ENCODE results near the gene LCA5. TPM values are rescaled to one million over a fixed set of nuclear protein-coding genes. Genes with fewer than 3 reads are reported as not detected.
"Not testable (repeated sequence)": the region's sequence is repeated elsewhere in the genome, so short reads cannot be mapped to it uniquely, and the experiment has no call there.

Gene LCA5
- total RNA-seq, 2 experiments from 2014 or later, result not detected

GRCh38 chr6:79543411-79543810, 6.2 kb upstream of the LCA5 start:
- intact Hi-C loops (cut with DNase I, micrococcal nuclease), result no loop called here
- Mint-ChIP-seq H3K9me3 (no peaks in the 10 kb centered on the region), H3K4me1 (ENCODE audit: low read depth) (no peaks in the 10 kb centered on the region), H3K27ac (no peak overlapping the region), H3K36me3 (ENCODE audit: low read depth) (no peaks in the 10 kb centered on the region), H3K4me3 (no peak overlapping the region), H3K27me3 (peaks cover 4% of the 10 kb centered on the region)
- Histone ChIP-seq H3K4me3 (ENCODE audit: low read length) (no peak overlapping the region), H3K27ac (ENCODE audit: low read depth in 1 of 2, low read length in 2 of 2) (no peak overlapping the region), H3K4me1 (ENCODE audit: insufficient read depth, low read length) (no peaks in the 10 kb centered on the region), H3K36me3 (ENCODE audit: insufficient read depth, low read length) (no peaks in the 10 kb centered on the region), H3K9me3 (ENCODE audit: control insufficient read depth in 1 of 2, insufficient read depth in 1 of 2, low read length in 2 of 2) (no peaks in the 10 kb centered on the region), H3K27me3 (ENCODE audit: control insufficient read depth in 1 of 2, insufficient read depth in 2 of 2, low read length in 2 of 2) (peaks cover 0 to 2% of the 10 kb centered on the region in 2 experiments)
- CTCF ChIA-PET, result no interaction called here
- DNase-seq, result no peak
- POLR2A ChIA-PET, result no interaction called here
- TF ChIP-seq, protein P1, sequence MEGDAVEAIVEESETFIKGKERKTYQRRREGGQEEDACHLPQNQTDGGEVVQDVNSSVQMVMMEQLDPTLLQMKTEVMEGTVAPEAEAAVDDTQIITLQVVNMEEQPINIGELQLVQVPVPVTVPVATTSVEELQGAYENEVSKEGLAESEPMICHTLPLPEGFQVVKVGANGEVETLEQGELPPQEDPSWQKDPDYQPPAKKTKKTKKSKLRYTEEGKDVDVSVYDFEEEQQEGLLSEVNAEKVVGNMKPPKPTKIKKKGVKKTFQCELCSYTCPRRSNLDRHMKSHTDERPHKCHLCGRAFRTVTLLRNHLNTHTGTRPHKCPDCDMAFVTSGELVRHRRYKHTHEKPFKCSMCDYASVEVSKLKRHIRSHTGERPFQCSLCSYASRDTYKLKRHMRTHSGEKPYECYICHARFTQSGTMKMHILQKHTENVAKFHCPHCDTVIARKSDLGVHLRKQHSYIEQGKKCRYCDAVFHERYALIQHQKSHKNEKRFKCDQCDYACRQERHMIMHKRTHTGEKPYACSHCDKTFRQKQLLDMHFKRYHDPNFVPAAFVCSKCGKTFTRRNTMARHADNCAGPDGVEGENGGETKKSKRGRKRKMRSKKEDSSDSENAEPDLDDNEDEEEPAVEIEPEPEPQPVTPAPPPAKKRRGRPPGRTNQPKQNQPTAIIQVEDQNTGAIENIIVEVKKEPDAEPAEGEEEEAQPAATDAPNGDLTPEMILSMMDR (IDR thresholded peaks at IDR 0.05), result no peak
- no peak for ATAC-seq (ENCODE audit: poor library complexity)

DNA sequence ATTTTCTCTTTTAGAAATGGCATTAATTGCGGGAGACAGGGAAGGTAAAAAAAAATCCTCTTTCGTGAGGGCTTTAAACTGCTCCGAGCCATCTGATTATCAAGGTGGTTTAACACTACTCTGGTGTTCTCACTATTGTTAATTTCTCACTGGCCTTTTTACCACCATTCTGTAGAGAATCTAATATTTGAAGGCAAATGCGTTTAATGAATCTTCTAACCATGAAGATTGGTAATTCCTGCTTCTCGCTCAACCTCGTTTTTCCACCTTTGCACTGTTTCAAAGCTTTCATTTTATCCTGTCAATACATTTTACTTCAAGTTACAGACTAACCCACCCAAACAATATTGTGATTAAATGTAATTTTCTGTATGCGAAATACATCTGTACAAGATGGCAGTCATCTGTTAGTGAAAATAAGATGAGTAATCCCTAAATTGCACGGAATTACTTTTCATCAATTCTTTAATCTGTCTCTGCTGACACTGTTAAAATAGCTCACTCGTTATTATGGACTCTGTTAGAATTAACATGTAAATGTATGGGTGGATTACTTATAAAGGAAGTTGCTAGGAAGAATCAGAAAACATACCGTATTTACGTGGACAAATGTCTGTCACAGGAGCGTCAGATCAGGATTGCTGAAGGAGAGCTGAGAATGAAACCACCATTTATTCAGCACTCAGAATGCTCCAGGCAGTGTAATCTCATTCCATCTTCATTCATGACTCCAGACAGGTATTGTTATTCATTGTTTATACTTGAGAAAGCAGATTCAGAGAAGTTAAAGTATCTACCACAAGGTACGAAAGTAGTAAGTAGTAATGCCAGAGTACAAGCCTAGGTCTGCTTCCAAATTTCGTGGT, 1.1 kb upstream of the LCA5 start:
- peaks cover 16% of the 10 kb centered on the region for H3K4me1 ChIP-seq (ENCODE audit: insufficient read depth, low read length)
- Mint-ChIP-seq H3K27me3 (peaks cover 10% of the 10 kb centered on the region), H3K27ac (no peak overlapping the region), H3K4me1 (ENCODE audit: low read depth) (no peaks in the 10 kb centered on the region), H3K36me3 (ENCODE audit: low read depth) (no peaks in the 10 kb centered on the region), H3K4me3 (no peak overlapping the region), H3K9me3 (no peaks in the 10 kb centered on the region)
- TF ChIP-seq, protein P1 (IDR thresholded peaks at IDR 0.05), result no peak
- intact Hi-C loops (cut with DNase I, micrococcal nuclease), result loop anchor here (5.0 to 10.0 kb wide), 5 partner anchors 294 to 566 kb away; partner anchors contain the start of genes BCKDHB (in 1 of the 2), PHIP (in 1 of the 2) and TTK (in 1 of the 2)
- H3K27me3 ChIP-seq (ENCODE audit: control insufficient read depth in 1 of 2, insufficient read depth in 2 of 2, low read length in 2 of 2), result peaks cover 0 to 17% of the 10 kb centered on the region in 2 experiments
- CTCF ChIA-PET, result no interaction called here
- DNase-seq (no peak), ATAC-seq (ENCODE audit: poor library complexity) (no peak)
- H3K27ac ChIP-seq (ENCODE audit: low read depth in 1 of 2, low read length in 2 of 2), result no peak overlapping the region
- H3K9me3 ChIP-seq (ENCODE audit: control insufficient read depth in 1 of 2, insufficient read depth in 1 of 2, low read length in 2 of 2), result no peaks in the 10 kb centered on the region
- H3K4me3 ChIP-seq (ENCODE audit: low read length), result peak overlapping the region; percentile 74
- POLR2A ChIA-PET, result no interaction called here
- H3K36me3 ChIP-seq (ENCODE audit: insufficient read depth, low read length), result no peaks in the 10 kb centered on the region

GRCh38 chr6:79536585-79536953, 661 bp downstream of the LCA5 start:
- Mint-ChIP-seq H3K36me3 (ENCODE audit: low read depth) (no peaks in the 10 kb centered on the region), H3K9me3 (no peaks in the 10 kb centered on the region), H3K4me1 (ENCODE audit: low read depth) (no peaks in the 10 kb centered on the region), H3K27me3 (peaks cover 10% of the 10 kb centered on the region), H3K27ac (no peak overlapping the region), H3K4me3 (no peak overlapping the region)
- ChIA-PET POLR2A (interaction anchor here (1.3 to 1.6 kb wide), 2 partner anchors 458 to 468 kb away, joined by 3 to 10 read pairs; partner anchors contain the start of genes PHIP and TTK), CTCF (no interaction called here)
- DNase-seq (peak in 2 of 14 experiments; percentile 8 to 15), ATAC-seq (ENCODE audit: poor library complexity) (no peak)
- Histone ChIP-seq H3K36me3 (ENCODE audit: insufficient read depth, low read length) (no peaks in the 10 kb centered on the region), H3K9me3 (ENCODE audit: control insufficient read depth in 1 of 2, insufficient read depth in 1 of 2, low read length in 2 of 2) (no peaks in the 10 kb centered on the region), H3K27me3 (ENCODE audit: control insufficient read depth in 1 of 2, insufficient read depth in 2 of 2, low read length in 2 of 2) (peaks cover 0 to 17% of the 10 kb centered on the region in 2 experiments), H3K27ac (ENCODE audit: low read depth in 1 of 2, low read length in 2 of 2) (no peak overlapping the region), H3K4me3 (ENCODE audit: low read length) (peak overlapping the region; percentile 74), H3K4me1 (ENCODE audit: insufficient read depth, low read length) (peaks cover 16% of the 10 kb centered on the region)
- intact Hi-C loops (cut with DNase I, micrococcal nuclease), result loop anchor here (5.0 to 10.0 kb wide), 5 partner anchors 292 to 568 kb away; partner anchors contain the start of genes BCKDHB (in 1 of the 2), PHIP (in 1 of the 2) and TTK (in 1 of the 2)
- TF ChIP-seq, protein P1 (IDR thresholded peaks at IDR 0.05), result no peak

GRCh38 chr6:79529567-79529966, 7.7 kb downstream of the LCA5 start:
- H3K27me3 Mint-ChIP-seq; H3K36me3 Mint-ChIP-seq (ENCODE audit: low read depth); H3K4me3 ChIP-seq (ENCODE audit: low read length); H3K4me1 ChIP-seq (ENCODE audit: insufficient read depth, low read length); H3K4me3 Mint-ChIP-seq; ATAC-seq (ENCODE audit: poor library complexity); H3K36me3 ChIP-seq (ENCODE audit: insufficient read depth, low read length); POLR2A ChIA-PET; H3K4me1 Mint-ChIP-seq (ENCODE audit: low read depth); H3K27ac Mint-ChIP-seq; H3K9me3 ChIP-seq (ENCODE audit: control insufficient read depth in 1 of 2, insufficient read depth in 1 of 2, low read length in 2 of 2); DNase-seq; H3K27me3 ChIP-seq (ENCODE audit: control insufficient read depth in 1 of 2, insufficient read depth in 2 of 2, low read length in 2 of 2); H3K27ac ChIP-seq (ENCODE audit: low read depth in 1 of 2, low read length in 2 of 2); intact Hi-C loops (cut with DNase I, micrococcal nuclease); H3K9me3 Mint-ChIP-seq; CTCF ChIA-PET: not testable (repeated sequence)

Measured in CD4-positive, alpha-beta T cell (primary cell).